ENCODE results near the gene RHOT1. TPM values are rescaled to one million over a fixed set of nuclear protein-coding genes. Genes with fewer than 3 reads are reported as not detected.

RHOT1 gene
- total and polyA plus RNA-seq, 10 donors = 21.2 to 57.1 (median 33.6) TPM

- intact Hi-C loops (cut with DNase I; ENCODE audit: low total_unique reads) = no loop called here
- H3K9me3 ChIP-seq = no peaks in the 10 kb centered on the region
- peaks cover 0 to 99% (median 47%) of the 10 kb centered on the region in 6 donors for H3K36me3 ChIP-seq
- H3K27me3 ChIP-seq (replicated peaks in 1 of 7) = no peaks in the 10 kb centered on the region
- 89 to 98% (median 97%) methylated on average over 6 of the region's 6 CpGs for WGBS, 5 donors
- no peak for DNase-seq
- no peaks in the 10 kb centered on the region for H3K4me1 ChIP-seq
- TF ChIP-seq, protein P1, sequence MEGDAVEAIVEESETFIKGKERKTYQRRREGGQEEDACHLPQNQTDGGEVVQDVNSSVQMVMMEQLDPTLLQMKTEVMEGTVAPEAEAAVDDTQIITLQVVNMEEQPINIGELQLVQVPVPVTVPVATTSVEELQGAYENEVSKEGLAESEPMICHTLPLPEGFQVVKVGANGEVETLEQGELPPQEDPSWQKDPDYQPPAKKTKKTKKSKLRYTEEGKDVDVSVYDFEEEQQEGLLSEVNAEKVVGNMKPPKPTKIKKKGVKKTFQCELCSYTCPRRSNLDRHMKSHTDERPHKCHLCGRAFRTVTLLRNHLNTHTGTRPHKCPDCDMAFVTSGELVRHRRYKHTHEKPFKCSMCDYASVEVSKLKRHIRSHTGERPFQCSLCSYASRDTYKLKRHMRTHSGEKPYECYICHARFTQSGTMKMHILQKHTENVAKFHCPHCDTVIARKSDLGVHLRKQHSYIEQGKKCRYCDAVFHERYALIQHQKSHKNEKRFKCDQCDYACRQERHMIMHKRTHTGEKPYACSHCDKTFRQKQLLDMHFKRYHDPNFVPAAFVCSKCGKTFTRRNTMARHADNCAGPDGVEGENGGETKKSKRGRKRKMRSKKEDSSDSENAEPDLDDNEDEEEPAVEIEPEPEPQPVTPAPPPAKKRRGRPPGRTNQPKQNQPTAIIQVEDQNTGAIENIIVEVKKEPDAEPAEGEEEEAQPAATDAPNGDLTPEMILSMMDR (IDR thresholded peaks at IDR 0.05 in 8 of 11, conservative IDR thresholded peaks at IDR 0.05 in 3 of 11) = no peak
- no peak for TF ChIP-seq POLR2A (IDR thresholded peaks at IDR 0.05)
- no peak for TF ChIP-seq POLR2AphosphoS5 (IDR thresholded peaks at IDR 0.05)
- no peak overlapping the region for H3K27ac ChIP-seq
- H3K4me3 ChIP-seq = no peak overlapping the region
These were observed 50.1 kb downstream of the RHOT1 start for GRCh38 chr17:32192379-32192778.

DNA sequence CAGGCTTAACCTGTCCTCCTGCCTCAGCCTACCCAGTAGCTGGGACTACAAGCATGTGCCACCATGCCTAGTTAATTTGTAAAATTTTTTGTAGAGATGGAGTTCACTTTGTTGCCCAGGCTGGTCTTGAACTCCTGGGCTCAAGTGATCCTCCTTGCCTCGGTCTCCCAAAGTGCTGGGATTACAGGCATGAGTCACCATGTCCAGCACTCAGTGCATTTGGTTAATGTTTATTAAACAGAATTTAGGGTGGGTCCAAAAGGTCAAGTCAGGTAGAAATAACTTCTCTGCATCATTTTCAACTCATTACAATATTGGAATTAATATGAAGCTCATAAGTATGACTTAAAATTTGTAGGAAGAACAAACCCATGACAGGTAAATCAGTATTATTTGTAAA lies 55.7 kb downstream of the RHOT1 start:
- no peak overlapping the region for H3K27ac ChIP-seq
- no peaks in the 10 kb centered on the region for H3K4me1 ChIP-seq
- intact Hi-C loops (cut with DNase I; ENCODE audit: low total_unique reads) = no loop called here
- DNase-seq = no peak
- no peaks in the 10 kb centered on the region for H3K27me3 ChIP-seq (replicated peaks in 1 of 7)
- no peaks in the 10 kb centered on the region for H3K9me3 ChIP-seq
- peaks cover 0 to 100% (median 81%) of the 10 kb centered on the region in 6 donors for H3K36me3 ChIP-seq
- 92 to 100% (median 94%) methylated on average over 1 of the region's 1 CpG for WGBS, 5 donors
- TF ChIP-seq, protein P1 (IDR thresholded peaks at IDR 0.05 in 8 of 11, conservative IDR thresholded peaks at IDR 0.05 in 3 of 11) = no peak
- TF ChIP-seq POLR2AphosphoS5 (IDR thresholded peaks at IDR 0.05) = no peak
- no peak for TF ChIP-seq POLR2A (IDR thresholded peaks at IDR 0.05)
- H3K4me3 ChIP-seq = no peak overlapping the region

GRCh38 chr17:32206861-32207260 lies 64.6 kb downstream of the RHOT1 start:
- WGBS, 5 donors = 88 to 95% (median 93%) methylated on average over 2 of the region's 2 CpGs
- DNase-seq = no peak
- TF ChIP-seq POLR2A (IDR thresholded peaks at IDR 0.05) = no peak
- TF ChIP-seq, protein P1 (IDR thresholded peaks at IDR 0.05 in 8 of 11, conservative IDR thresholded peaks at IDR 0.05 in 3 of 11) = no peak
- intact Hi-C loops (cut with DNase I; ENCODE audit: low total_unique reads) = no loop called here
- no peaks in the 10 kb centered on the region for H3K27me3 ChIP-seq (replicated peaks in 1 of 7)
- peaks cover 0 to 100% (median 63%) of the 10 kb centered on the region in 6 donors for H3K36me3 ChIP-seq
- no peaks in the 10 kb centered on the region for H3K9me3 ChIP-seq
- H3K4me1 ChIP-seq = no peaks in the 10 kb centered on the region
- H3K27ac ChIP-seq = no peak overlapping the region
- H3K4me3 ChIP-seq = no peak overlapping the region

- intact Hi-C loops (cut with DNase I; ENCODE audit: low total_unique reads) = no loop called here
- peaks cover 0 to 100% (median 59%) of the 10 kb centered on the region in 6 donors for H3K36me3 ChIP-seq
- H3K4me1 ChIP-seq = no peaks in the 10 kb centered on the region
- no peaks in the 10 kb centered on the region for H3K9me3 ChIP-seq
- DNase-seq = no peak
- H3K27me3 ChIP-seq (replicated peaks in 1 of 7) = no peaks in the 10 kb centered on the region
- no peak for TF ChIP-seq POLR2AphosphoS5 (IDR thresholded peaks at IDR 0.05)
- no peak for TF ChIP-seq POLR2A (IDR thresholded peaks at IDR 0.05)
- TF ChIP-seq, protein P1 (IDR thresholded peaks at IDR 0.05 in 8 of 11, conservative IDR thresholded peaks at IDR 0.05 in 3 of 11) = no peak
- no peak overlapping the region for H3K4me3 ChIP-seq
- no peak overlapping the region for H3K27ac ChIP-seq
These were observed 66.1 kb downstream of the RHOT1 start for GRCh38 chr17:32208436-32208835.
